Tibial artery (tissue), 4 donors: ENCODE results near the gene PMS1.

ENCODE experiments used
- DNase-seq, 2 donors: peaks; one replicate each; pipeline ENCODE4 v3.0.0-alpha.2; 2019
- H3K27ac ChIP-seq, 2 donors: fragments of 200-600 bp; sonication (generic) in 1 of 2; 1 replicate in 1 of 2; 2 replicates in 1 of 2; pipeline ENCODE4 v1.5.1; 2018 to 2019; ENCODE audit warnings: mild to moderate bottlenecking in 1 of 2
- H3K27me3 ChIP-seq, 2 donors: fragments of 200-600 bp; sonication (generic) in 1 of 2; one replicate each; pipeline versions ENCODE4 v1.5.1 to v1.6.0; 2016 to 2019
- H3K36me3 ChIP-seq, 3 donors: fragments of 200-600 bp; sonication (generic) in 2 of 3; one replicate each; pipeline ENCODE4 v1.5.1; 2016 to 2019; ENCODE audit warnings: mild to moderate bottlenecking in 2 of 3
- H3K4me1 ChIP-seq, 4 donors: fragments of 200-600 bp; sonication (generic) in 2 of 4; 1 replicate in 3 of 4; 2 replicates in 1 of 4; pipeline ENCODE4 v1.5.1; 2016 to 2019
- H3K4me3 ChIP-seq, 2 donors: fragments of 200-600 bp; sonication (generic) in 1 of 2; 1 replicate in 1 of 2; 2 replicates in 1 of 2; pipeline ENCODE4 v1.5.1; 2018 to 2019; ENCODE audit warnings: mild to moderate bottlenecking in 2 of 2
- H3K9me3 ChIP-seq, 3 donors: fragments of 200-600 bp; sonication (generic) in 1 of 3; one replicate each; pipeline ENCODE4 v1.5.1; 2016 to 2019
- CTCF ChIP-seq, 2 experiments: fragments of 200-600 bp in 1 of 2; fragments of 450-650 bp in 1 of 2; IDR thresholded peaks; one replicate each; pipeline ENCODE4 v1.5.1; 2017 to 2019; ENCODE audit warnings: antibody characterized with exemption in 2 of 2, mild to moderate bottlenecking in 1 of 2, moderate library complexity in 1 of 2
- intact Hi-C: fragments of 100-400 bp; cut with DNase I; formaldehyde crosslinking; loops from one replicate; pipeline ENCODE4 v1.15.0; 2023; ENCODE audit warnings: low total_unique reads

PMS1 gene

GRCh38 chr2:189841019-189841418 lies 56.8 kb downstream of the PMS1 start:
- no peak for TF ChIP-seq CTCF (IDR thresholded peaks at IDR 0.05)
- H3K4me3 ChIP-seq, result no peak overlapping the region
- intact Hi-C loops, result no loop called here

GRCh38 chr2:189848276-189848675 lies 64.0 kb downstream of the PMS1 start:
- Histone ChIP-seq H3K36me3 (peaks cover 8 to 43% (median 17%) of the 10 kb centered on the region in 3 donors), H3K27ac (no peak overlapping the region), H3K27me3 (no peaks in the 10 kb centered on the region), H3K4me3 (no peak overlapping the region), H3K9me3 (no peaks in the 10 kb centered on the region), H3K4me1 (no peaks in the 10 kb centered on the region)
- intact Hi-C loops, result no loop called here
- DNase-seq, result no peak
- no peak for TF ChIP-seq CTCF (IDR thresholded peaks at IDR 0.05)

More at GRCh38 chr2:189841019-189841418, 56.8 kb downstream of the PMS1 start:
- Histone ChIP-seq H3K27ac (no peak overlapping the region), H3K27me3 (no peaks in the 10 kb centered on the region), H3K4me1 (peaks cover 0 to 12% (median 2%) of the 10 kb centered on the region in 4 donors), H3K36me3 (peaks cover 0 to 21% (median 3%) of the 10 kb centered on the region in 3 donors), H3K9me3 (no peaks in the 10 kb centered on the region)
- no peak for DNase-seq

DNA sequence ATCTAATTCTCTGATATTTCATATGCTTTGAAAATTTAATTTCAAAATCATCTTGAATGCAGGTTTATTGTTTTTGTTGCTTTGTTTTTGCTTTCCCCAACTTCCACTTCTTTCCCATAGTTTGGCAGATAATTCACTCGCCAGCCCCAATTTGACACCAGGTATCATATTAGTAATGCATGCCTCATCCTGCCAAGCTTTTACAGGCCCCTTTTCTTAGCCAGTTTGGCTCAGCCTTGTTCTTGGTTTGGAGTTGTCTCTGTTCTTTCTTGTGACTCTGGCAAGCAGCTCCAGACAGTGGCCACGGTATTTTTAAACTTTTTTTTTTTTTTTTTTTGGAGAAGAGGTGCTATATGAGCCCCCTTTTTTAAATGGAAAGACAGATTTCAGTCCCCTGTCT lies 65.3 kb downstream of the PMS1 start:
- intact Hi-C loops, result no loop called here
- DNase-seq, result no peak
- no peaks in the 10 kb centered on the region for H3K9me3 ChIP-seq
- H3K27ac ChIP-seq, result no peak overlapping the region
- H3K27me3 ChIP-seq, result no peaks in the 10 kb centered on the region
- peaks cover 11 to 36% (median 21%) of the 10 kb centered on the region in 3 donors for H3K36me3 ChIP-seq
- no peaks in the 10 kb centered on the region for H3K4me1 ChIP-seq
- TF ChIP-seq CTCF (IDR thresholded peaks at IDR 0.05), result no peak
- no peak overlapping the region for H3K4me3 ChIP-seq

- H3K9me3 ChIP-seq, result no peaks in the 10 kb centered on the region
- intact Hi-C loops, result no loop called here
- no peaks in the 10 kb centered on the region for H3K27me3 ChIP-seq
- no peaks in the 10 kb centered on the region for H3K4me1 ChIP-seq
- H3K4me3 ChIP-seq, result no peak overlapping the region
- no peak for DNase-seq
- no peak overlapping the region for H3K27ac ChIP-seq
- no peak for TF ChIP-seq CTCF (IDR thresholded peaks at IDR 0.05)
- peaks cover 20 to 21% (median 21%) of the 10 kb centered on the region in 3 donors for H3K36me3 ChIP-seq
Measured at GRCh38 chr2:189851174-189851826, 67.0 kb downstream of the PMS1 start.

DNA sequence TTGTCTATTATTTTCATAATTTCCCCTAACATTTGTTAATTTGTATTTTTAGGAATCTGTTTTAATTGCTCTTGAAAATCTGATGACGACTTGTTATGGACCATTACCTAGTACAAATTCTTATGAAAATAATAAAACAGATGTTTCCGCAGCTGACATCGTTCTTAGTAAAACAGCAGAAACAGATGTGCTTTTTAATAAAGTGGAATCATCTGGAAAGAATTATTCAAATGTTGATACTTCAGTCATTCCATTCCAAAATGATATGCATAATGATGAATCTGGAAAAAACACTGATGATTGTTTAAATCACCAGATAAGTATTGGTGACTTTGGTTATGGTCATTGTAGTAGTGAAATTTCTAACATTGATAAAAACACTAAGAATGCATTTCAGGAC lies 69.9 kb downstream of the PMS1 start:
- no peak overlapping the region for H3K4me3 ChIP-seq
- peaks cover 5 to 16% (median 9%) of the 10 kb centered on the region in 3 donors for H3K36me3 ChIP-seq
- no peak for TF ChIP-seq CTCF (IDR thresholded peaks at IDR 0.05)
- H3K27me3 ChIP-seq, result no peaks in the 10 kb centered on the region
- H3K27ac ChIP-seq, result no peak overlapping the region
- H3K4me1 ChIP-seq, result no peaks in the 10 kb centered on the region
- intact Hi-C loops, result no loop called here
- DNase-seq, result no peak
- H3K9me3 ChIP-seq, result no peaks in the 10 kb centered on the region
